GM12875 (cell line): ENCODE measurements around the gene ADD3.

Experiments
- H3K4me3 ChIP-seq: one replicate; pipeline ENCODE4 v1.5.1; 2011; ENCODE audit warnings: low read depth, low read length, control low read depth
- CTCF ChIP-seq: IDR thresholded peaks from 2 replicates; pipeline ENCODE4 v1.5.1; 2011; ENCODE audit warnings: low read depth, mild to moderate bottlenecking, control low read depth, inconsistent platforms, low read length, moderate library complexity, borderline replicate concordance; ENCODE audit not compliant: insufficient read depth

The ADD3 gene

GRCh38 chr10:109994711-109995577 lies 12.8 kb upstream of the ADD3 start:
- no peak overlapping the region for H3K4me3 ChIP-seq
- TF ChIP-seq CTCF: no peak

GRCh38 chr10:109995595-109995994 lies 12.2 kb upstream of the ADD3 start:
- no peak overlapping the region for H3K4me3 ChIP-seq
- TF ChIP-seq CTCF: no peak

GRCh38 chr10:109996225-109996624 lies 11.6 kb upstream of the ADD3 start:
- H3K4me3 ChIP-seq: no peak overlapping the region
- TF ChIP-seq CTCF: no peak

GRCh38 chr10:109996766-109997171 lies 11.0 kb upstream of the ADD3 start:
- H3K4me3 ChIP-seq: no peak overlapping the region
- TF ChIP-seq CTCF: no peak

GRCh38 chr10:109997233-109997632 lies 10.6 kb upstream of the ADD3 start:
- no peak overlapping the region for H3K4me3 ChIP-seq
- no peak for TF ChIP-seq CTCF

GRCh38 chr10:109998513-109998912 lies 9.3 kb upstream of the ADD3 start:
- H3K4me3 ChIP-seq: no peak overlapping the region
- TF ChIP-seq CTCF: no peak

GRCh38 chr10:110002801-110003523 lies 4.8 kb upstream of the ADD3 start:
- no peak for TF ChIP-seq CTCF
- H3K4me3 ChIP-seq: no peak overlapping the region
